Stimulated activated CD8-positive, alpha-beta memory T cell treated with anti-CD3 and anti-CD28 coated beads, Interleukin-12 subunit alpha, Interleukin-12 subunit beta, amount 100 ng/mL, for 4 hours (primary cell): ENCODE measurements around the gene SYTL3.

Experiments used
- DNase-seq: peaks from one replicate; pipeline ENCODE4 v3.0.0-alpha.2; 2020; ENCODE audit warnings: low read depth

The SYTL3 gene

DNA sequence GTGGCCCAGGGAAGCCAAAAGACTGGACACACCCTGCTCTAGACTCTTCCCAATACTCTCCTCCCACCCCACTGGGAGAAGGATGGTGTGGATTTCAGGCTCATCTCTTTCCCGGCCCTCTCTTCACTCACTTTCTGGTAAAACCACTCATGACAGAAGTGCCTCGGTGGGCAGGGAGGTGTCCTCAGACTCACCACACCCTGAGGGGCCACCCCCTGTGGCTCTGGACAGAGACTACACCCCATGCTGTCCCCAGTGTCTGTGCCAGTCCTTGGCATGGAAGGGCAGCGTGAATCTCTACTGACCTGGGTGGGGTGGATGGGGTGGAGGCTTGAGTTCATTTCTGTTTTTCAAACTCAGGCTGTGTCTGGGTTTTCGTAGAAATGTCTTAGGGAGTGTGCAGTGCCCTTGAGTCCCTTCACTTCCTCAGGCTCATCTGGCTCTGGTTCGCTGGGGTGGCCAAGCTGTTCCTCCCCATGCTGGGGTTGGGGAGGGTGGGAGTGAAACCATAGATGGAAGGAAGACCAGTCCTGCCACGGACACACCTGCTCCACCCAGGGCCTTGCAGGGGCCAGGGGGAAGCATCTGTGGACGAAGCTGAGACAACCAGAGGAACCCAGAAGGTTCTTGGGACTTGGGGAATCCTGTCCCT is 110.2 kb downstream of the SYTL3 start:
- DNase-seq = no peak

GRCh38 chr6:158760618-158761250 is 110.9 kb downstream of the SYTL3 start:
- DNase-seq = no peak

DNA sequence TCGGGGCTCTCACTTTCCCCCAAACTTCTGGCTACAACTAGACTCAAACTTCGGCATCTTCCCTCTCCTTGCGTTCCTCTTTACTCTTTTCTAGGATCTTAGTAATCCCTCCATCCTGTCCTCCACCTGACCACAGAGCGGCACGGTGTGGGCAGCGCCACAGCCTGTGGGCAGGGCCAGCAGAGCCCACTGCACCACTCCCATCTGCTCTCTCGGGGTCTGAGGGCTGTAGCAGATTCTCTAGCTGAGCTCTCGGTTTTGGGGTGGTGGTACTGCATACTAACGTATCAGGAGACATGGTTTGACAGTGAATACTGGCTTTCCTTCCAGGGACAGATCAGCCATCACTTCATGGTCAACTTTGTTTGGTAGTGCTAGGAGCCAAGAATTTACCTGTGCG is 111.9 kb downstream of the SYTL3 start:
- no peak for DNase-seq

GRCh38 chr6:158762787-158763433 is 113.1 kb downstream of the SYTL3 start:
- DNase-seq = no peak

DNA sequence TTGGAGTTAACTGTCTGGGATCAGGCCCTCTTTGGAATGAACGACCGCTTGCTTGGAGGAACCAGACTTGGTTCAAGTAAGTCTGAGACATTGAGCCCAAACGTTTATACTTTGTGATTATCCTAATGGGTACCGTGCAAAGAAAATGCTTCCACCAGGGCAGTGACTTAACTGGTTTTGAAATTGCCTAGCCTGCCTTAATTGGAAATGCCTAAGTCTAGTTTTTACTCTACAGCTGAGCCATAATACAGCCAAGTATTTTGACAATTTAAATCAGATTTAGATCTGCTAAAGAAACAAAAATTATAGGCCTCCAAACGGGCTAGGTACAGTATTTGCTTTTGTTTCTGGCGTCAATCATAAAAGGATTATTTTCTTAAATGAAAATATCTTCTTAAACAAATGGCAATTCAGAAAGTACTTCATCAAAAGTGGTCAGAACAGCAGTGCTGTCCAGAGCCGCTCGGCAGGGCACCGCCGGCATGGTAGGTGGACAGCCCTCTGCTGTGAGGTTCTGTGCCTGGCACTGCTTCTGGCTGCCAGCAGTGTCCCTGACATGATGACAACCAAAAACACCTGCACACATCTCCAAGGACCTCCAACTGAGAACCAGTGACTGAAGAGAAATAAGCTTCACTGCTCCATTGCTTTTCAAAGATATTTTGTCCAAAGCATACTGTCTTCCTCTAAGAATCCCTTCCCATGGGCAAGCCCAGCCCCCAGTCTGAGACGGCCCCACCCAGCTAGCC is 113.8 kb downstream of the SYTL3 start:
- DNase-seq = no peak

GRCh38 chr6:158764183-158764849 is 114.5 kb downstream of the SYTL3 start:
- DNase-seq = no peak

GRCh38 chr6:158764926-158765325 is 115.1 kb downstream of the SYTL3 start:
- DNase-seq = no peak

GRCh38 chr6:158765499-158766068 is 115.7 kb downstream of the SYTL3 start:
- no peak for DNase-seq

GRCh38 chr6:158766621-158767455 is 117.0 kb downstream of the SYTL3 start:
- DNase-seq = no peak

- DNase-seq = no peak
These were observed 117.9 kb downstream of the SYTL3 start for GRCh38 chr6:158767709-158768108.

DNA sequence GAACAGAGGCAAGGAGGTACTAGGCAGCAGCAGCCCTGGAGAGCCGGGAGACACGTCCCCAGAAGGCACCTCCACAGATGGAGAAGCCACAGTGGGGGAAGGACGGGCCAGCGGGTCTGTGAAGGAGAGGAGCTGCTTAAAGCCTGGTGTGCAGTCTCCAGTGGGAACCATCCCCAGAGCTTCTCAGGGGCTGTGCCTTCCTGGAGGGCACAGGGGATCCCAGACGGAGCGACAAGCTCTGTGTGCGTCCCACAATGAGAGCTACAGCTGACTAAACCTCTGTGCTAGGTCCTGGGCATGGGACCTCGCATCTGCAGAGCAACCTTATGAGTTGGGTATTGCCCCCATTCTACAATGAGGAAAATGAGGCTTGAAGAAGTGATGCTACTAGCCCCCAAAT is 118.6 kb downstream of the SYTL3 start:
- no peak for DNase-seq

- DNase-seq = no peak
These were observed 119.4 kb downstream of the SYTL3 start for GRCh38 chr6:158769234-158769770.

DNA sequence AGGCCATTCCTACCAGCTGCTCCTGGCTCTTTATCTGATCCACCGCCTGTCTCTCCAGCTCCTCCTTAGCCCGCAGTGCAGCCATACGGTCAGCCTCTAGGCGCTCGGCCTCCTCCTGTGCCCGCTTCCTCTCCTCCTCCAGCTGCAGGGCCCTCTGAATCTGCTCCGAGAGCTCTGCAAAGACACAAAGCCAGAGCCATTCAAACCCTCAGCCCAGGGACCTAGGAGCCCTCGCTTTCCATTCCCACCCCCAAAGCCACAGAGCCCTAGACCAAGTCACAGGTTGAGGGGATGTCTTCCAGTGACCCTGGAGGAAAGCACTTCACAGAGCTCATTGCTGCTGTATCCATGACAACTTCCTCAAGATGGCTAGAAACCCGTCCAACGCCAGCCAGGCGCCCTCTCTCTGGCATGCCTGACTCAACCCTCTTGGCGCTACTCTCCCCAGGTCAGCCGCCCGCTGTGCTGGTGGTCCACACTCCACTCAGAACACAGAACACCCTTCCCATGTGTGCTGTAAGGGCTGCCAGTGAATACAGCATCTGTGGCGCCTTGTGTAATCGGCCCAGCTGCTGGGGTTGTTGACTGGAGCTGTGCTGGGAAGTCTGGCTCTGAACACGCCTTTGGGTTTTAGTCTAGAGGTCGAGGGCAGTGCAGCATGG is 120.0 kb downstream of the SYTL3 start:
- DNase-seq = no peak

- DNase-seq = no peak
These were observed 120.9 kb downstream of the SYTL3 start for GRCh38 chr6:158770533-158771330.

- DNase-seq = no peak
These were observed 121.7 kb downstream of the SYTL3 start for GRCh38 chr6:158771399-158772152.

GRCh38 chr6:158772172-158772571 is 122.3 kb downstream of the SYTL3 start:
- no peak for DNase-seq

- DNase-seq = no peak
These were observed 123.1 kb downstream of the SYTL3 start for GRCh38 chr6:158772851-158773371.
